HG03139 (cell line): ENCODE results near the gene BEST1.
"Not testable (repeated sequence)": the region's sequence is repeated elsewhere in the genome, so short reads cannot be mapped to it uniquely, and the experiment has no call there.

Experiments used
- ATAC-seq: cut with Tn5 transposase; IDR thresholded peaks from one replicate; pipeline ENCODE4 v1.9.1; 2021; ENCODE audit not compliant: unreplicated experiment

Gene BEST1

GRCh38 chr11:61963282-61964057 is 13.3 kb downstream of the BEST1 start:
- ATAC-seq: no peak

- ATAC-seq: no peak
These were observed 14.0 kb downstream of the BEST1 start for GRCh38 chr11:61964058-61964665.

- ATAC-seq: not testable (repeated sequence)
These were observed 14.6 kb downstream of the BEST1 start for GRCh38 chr11:61964666-61965271.

- ATAC-seq: no peak
These were observed 16.6 kb downstream of the BEST1 start for GRCh38 chr11:61966734-61967115.

- ATAC-seq: peak; percentile 45
These were observed 17.2 kb downstream of the BEST1 start, which contains the start of gene FTH1 for GRCh38 chr11:61967116-61967923. Gene FTH1, minus strand, starts transcription at chr11:61967634. Its CDS starts 209 bp downstream, at chr11:61967425.

GRCh38 chr11:61967924-61968757 is 18.0 kb downstream of the BEST1 start:
- ATAC-seq: peak; percentile 23

GRCh38 chr11:61968758-61969390 is 18.7 kb downstream of the BEST1 start:
- ATAC-seq: no peak

GRCh38 chr11:61969391-61969758 is 19.2 kb downstream of the BEST1 start:
- ATAC-seq: no peak

- ATAC-seq: no peak
These were observed 19.9 kb downstream of the BEST1 start for GRCh38 chr11:61969838-61970662.

GRCh38 chr11:61971248-61972111 is 21.3 kb downstream of the BEST1 start:
- ATAC-seq: no peak

- ATAC-seq: no peak
These were observed 22.0 kb downstream of the BEST1 start for GRCh38 chr11:61972112-61972671.

- no peak for ATAC-seq
These were observed 22.7 kb downstream of the BEST1 start for GRCh38 chr11:61972672-61973475.

- ATAC-seq: no peak
These were observed 23.5 kb downstream of the BEST1 start for GRCh38 chr11:61973476-61974162.

GRCh38 chr11:61974766-61975631 is 24.8 kb downstream of the BEST1 start:
- ATAC-seq: no peak

GRCh38 chr11:61975638-61976419 is 25.7 kb downstream of the BEST1 start:
- no peak for ATAC-seq
